ENCODE results near the gene NUDT17.

GRCh38 chr1:145857170-145857569 lies 11.7 kb downstream of the NUDT17 start:
- no peak for TF ChIP-seq POLR2A (IDR thresholded peaks at IDR 0.05)
- no peak for TF ChIP-seq CTCF (IDR thresholded peaks at IDR 0.05)
